ENCODE results near the gene SDK2.

DNA sequence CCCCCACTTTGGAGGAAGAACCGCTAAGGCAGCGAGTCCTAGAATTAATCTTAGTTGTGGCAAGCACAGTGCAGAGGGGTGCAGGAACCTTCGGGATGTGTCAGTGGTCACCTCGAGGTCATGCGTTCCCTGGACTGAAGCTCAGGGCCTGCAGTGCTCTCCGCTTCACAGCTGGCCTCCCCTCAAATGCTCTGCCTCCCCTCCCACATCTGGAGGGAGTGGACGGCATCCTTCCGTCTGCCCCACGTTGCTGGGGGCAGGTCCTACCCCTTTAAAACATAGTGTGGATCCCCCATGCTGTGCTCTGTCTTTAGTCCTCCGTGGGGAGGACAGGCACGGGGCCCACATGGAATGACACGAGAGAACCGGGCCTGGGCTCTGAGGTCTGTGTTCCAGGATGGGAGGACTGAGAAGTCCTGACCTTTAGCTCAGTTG is 232.9 kb downstream of the SDK2 start:
- TF ChIP-seq, protein P1, sequence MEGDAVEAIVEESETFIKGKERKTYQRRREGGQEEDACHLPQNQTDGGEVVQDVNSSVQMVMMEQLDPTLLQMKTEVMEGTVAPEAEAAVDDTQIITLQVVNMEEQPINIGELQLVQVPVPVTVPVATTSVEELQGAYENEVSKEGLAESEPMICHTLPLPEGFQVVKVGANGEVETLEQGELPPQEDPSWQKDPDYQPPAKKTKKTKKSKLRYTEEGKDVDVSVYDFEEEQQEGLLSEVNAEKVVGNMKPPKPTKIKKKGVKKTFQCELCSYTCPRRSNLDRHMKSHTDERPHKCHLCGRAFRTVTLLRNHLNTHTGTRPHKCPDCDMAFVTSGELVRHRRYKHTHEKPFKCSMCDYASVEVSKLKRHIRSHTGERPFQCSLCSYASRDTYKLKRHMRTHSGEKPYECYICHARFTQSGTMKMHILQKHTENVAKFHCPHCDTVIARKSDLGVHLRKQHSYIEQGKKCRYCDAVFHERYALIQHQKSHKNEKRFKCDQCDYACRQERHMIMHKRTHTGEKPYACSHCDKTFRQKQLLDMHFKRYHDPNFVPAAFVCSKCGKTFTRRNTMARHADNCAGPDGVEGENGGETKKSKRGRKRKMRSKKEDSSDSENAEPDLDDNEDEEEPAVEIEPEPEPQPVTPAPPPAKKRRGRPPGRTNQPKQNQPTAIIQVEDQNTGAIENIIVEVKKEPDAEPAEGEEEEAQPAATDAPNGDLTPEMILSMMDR (conservative IDR thresholded peaks at IDR 0.05 in 1 of 2, IDR thresholded peaks at IDR 0.05 in 1 of 2; ENCODE audit: extremely low read depth in 1 of 2, insufficient read depth in 1 of 2, low read depth in 1 of 2, low read length in 2 of 2) = no peak
- no peak for TF ChIP-seq EZH2 (IDR thresholded peaks at IDR 0.05; ENCODE audit: borderline replicate concordance, low read length)
